OCI-LY3 (cell line): ENCODE results near the gene NR5A2.

ENCODE experiments used
- H2AFZ ChIP-seq: fragments of 200-600, 300-600 bp; shearing (Covaris generic); 2 replicates; pipeline ENCODE4 v1.6.0; 2014; ENCODE audit warnings: antibody characterized with exemption, low read depth, low read length
- H3K27ac ChIP-seq: fragments of 200-600, 300-600 bp; sonication (generic); 2 replicates; pipeline ENCODE4 v1.5.1; 2014; ENCODE audit warnings: mild to moderate bottlenecking, low read length, moderate library complexity, mixed read lengths
- H3K27me3 ChIP-seq: fragments of 200-600, 300-600 bp; sonication (generic); 2 replicates; pipeline ENCODE4 v1.6.1; 2014; ENCODE audit warnings: low read depth, low read length, mixed read lengths
- H3K36me3 ChIP-seq: fragments of 200-600, 300-600 bp; sonication (generic); replicated peaks from 2 replicates; pipeline ENCODE3; 2014; ENCODE audit warnings: low read depth, low read length, mixed read lengths
- H3K4me1 ChIP-seq: fragments of 300-600, 200-600 bp; sonication (generic); 2 replicates; pipeline ENCODE4 v1.6.1; 2014; ENCODE audit warnings: low read length, mixed read lengths
- H3K4me2 ChIP-seq: fragments of 200-600, 300-600 bp; sonication (generic); 2 replicates; pipeline ENCODE4 v1.6.1; 2014; ENCODE audit warnings: low read length, mixed read lengths
- H3K4me3 ChIP-seq: fragments of 300-600, 200-600 bp; sonication (generic); 2 replicates; pipeline ENCODE4 v1.5.1; 2014; ENCODE audit warnings: antibody characterized with exemption, mild to moderate bottlenecking, low read length, moderate library complexity
- H3K79me2 ChIP-seq: fragments of 300-600, 200-600 bp; shearing (Covaris generic); 2 replicates; pipeline ENCODE4 v1.6.1; 2014; ENCODE audit warnings: mild to moderate bottlenecking, low read length, mixed read lengths
- H3K9ac ChIP-seq: fragments of 300-600, 200-600 bp; shearing (Covaris generic); 2 replicates; pipeline ENCODE4 v1.6.0; 2014; ENCODE audit warnings: mild to moderate bottlenecking, low read length, moderate library complexity
- H3K9me3 ChIP-seq: fragments of 200-600, 300-600 bp; shearing (Covaris generic); 2 replicates; pipeline ENCODE4 v1.6.1; 2014; ENCODE audit warnings: low read length, mixed read lengths; ENCODE audit not compliant: insufficient read depth
- H4K20me1 ChIP-seq: fragments of 200-600, 300-600 bp; sonication (generic); 2 replicates; pipeline ENCODE4 v1.6.1; 2016; ENCODE audit warnings: low read length, mixed read lengths; ENCODE audit not compliant: insufficient read depth
- CTCF ChIP-seq: fragments of 200-600, 300-600 bp; sonication (generic); IDR thresholded peaks from 2 replicates; pipeline ENCODE4 v1.5.1; 2014; ENCODE audit warnings: antibody characterized with exemption, low read length, low read depth
- EZH2phosphoT487 ChIP-seq: fragments of 200-600 bp; shearing (Covaris generic); IDR thresholded peaks from 2 replicates; pipeline ENCODE4 v1.6.1; 2018; ENCODE audit warnings: antibody characterized with exemption, mixed run types, low read depth

The NR5A2 gene

GRCh38 chr1:200176798-200177197, 149.3 kb downstream of the NR5A2 start:
- H3K79me2 ChIP-seq: no peaks in the 10 kb centered on the region
- TF ChIP-seq EZH2phosphoT487 (no peak), CTCF (no peak)
- H3K4me2 ChIP-seq: no peak overlapping the region
- no peak overlapping the region for H3K9ac ChIP-seq
- H3K4me3 ChIP-seq: no peak overlapping the region
- no peaks in the 10 kb centered on the region for H4K20me1 ChIP-seq
- H3K36me3 ChIP-seq: no peaks in the 10 kb centered on the region
- no peaks in the 10 kb centered on the region; the same call in 1 of the 2 replicates for H3K27me3 ChIP-seq
- peaks cover 10% of the 10 kb centered on the region for H3K4me1 ChIP-seq
- no peaks in the 10 kb centered on the region for H3K9me3 ChIP-seq
- no peak overlapping the region for H2AFZ ChIP-seq
- no peak overlapping the region for H3K27ac ChIP-seq

GRCh38 chr1:200178340-200178739, 150.8 kb downstream of the NR5A2 start:
- no peak overlapping the region for H3K27ac ChIP-seq
- no peak overlapping the region for H3K9ac ChIP-seq
- H3K36me3 ChIP-seq: no peaks in the 10 kb centered on the region
- no peak for TF ChIP-seq CTCF
- TF ChIP-seq EZH2phosphoT487: no peak
- H2AFZ ChIP-seq: no peak overlapping the region
- no peaks in the 10 kb centered on the region for H3K79me2 ChIP-seq
- H4K20me1 ChIP-seq: no peaks in the 10 kb centered on the region
- peaks cover under 1% of the 10 kb centered on the region for H3K4me1 ChIP-seq
- H3K4me3 ChIP-seq: no peak overlapping the region
- H3K27me3 ChIP-seq: no peaks in the 10 kb centered on the region; the same call in 1 of the 2 replicates
- no peak overlapping the region for H3K4me2 ChIP-seq
- no peaks in the 10 kb centered on the region for H3K9me3 ChIP-seq

- Histone ChIP-seq H3K36me3 (no peaks in the 10 kb centered on the region), H3K9me3 (no peaks in the 10 kb centered on the region), H3K4me3 (no peak overlapping the region), H3K4me1 (no peaks in the 10 kb centered on the region), H3K79me2 (no peaks in the 10 kb centered on the region), H3K27ac (no peak overlapping the region), H3K4me2 (no peak overlapping the region), H3K27me3 (no peaks in the 10 kb centered on the region; the same call in 1 of the 2 replicates), H4K20me1 (no peaks in the 10 kb centered on the region), H3K9ac (no peak overlapping the region), H2AFZ (no peak overlapping the region)
- TF ChIP-seq CTCF (no peak), EZH2phosphoT487 (no peak)
Measured at GRCh38 chr1:200179126-200179780, 151.7 kb downstream of the NR5A2 start.

GRCh38 chr1:200179781-200180160, 152.3 kb downstream of the NR5A2 start:
- Histone ChIP-seq H3K4me3 (no peak overlapping the region), H4K20me1 (no peaks in the 10 kb centered on the region), H3K79me2 (no peaks in the 10 kb centered on the region), H3K36me3 (no peaks in the 10 kb centered on the region), H3K4me1 (no peaks in the 10 kb centered on the region), H3K9me3 (no peaks in the 10 kb centered on the region), H2AFZ (no peak overlapping the region), H3K9ac (no peak overlapping the region), H3K4me2 (no peak overlapping the region), H3K27me3 (no peaks in the 10 kb centered on the region; the same call in 1 of the 2 replicates), H3K27ac (no peak overlapping the region)
- no peak for TF ChIP-seq EZH2phosphoT487
- TF ChIP-seq CTCF: no peak
